Effector memory CD8-positive, alpha-beta T cell (primary cell): Measurements from ENCODE around the gene RIPOR2.

Experiments used
- ATAC-seq: fragments of 150-1000 bp; cut with Tn5 transposase; replicated peaks from 2 replicates; pipeline ENCODE4 v1.10.0; 2021; ENCODE audit warnings: mild to moderate bottlenecking, moderate library complexity
- DNase-seq, 3 experiments: peaks; one replicate each; pipeline ENCODE4 v3.0.0; 2021
- H3K27ac Mint-ChIP-seq, 2 donors: one replicate each; pipeline ENCODE4 v1.8.0; 2022; ENCODE audit warnings: mild to moderate bottlenecking in 2 of 2, mixed read lengths in 2 of 2, moderate library complexity in 2 of 2
- H3K27me3 Mint-ChIP-seq, 2 donors: one replicate each; pipeline ENCODE4 v1.8.0; 2022; ENCODE audit warnings: mixed read lengths in 2 of 2
- H3K36me3 Mint-ChIP-seq: one replicate; pipeline ENCODE4 v1.8.0; 2022; ENCODE audit warnings: mild to moderate bottlenecking, moderate library complexity, mixed read lengths; ENCODE audit not compliant: insufficient read depth
- H3K4me1 Mint-ChIP-seq, 2 donors: one replicate each; pipeline ENCODE4 v1.8.0; 2022; ENCODE audit warnings: low read depth in 2 of 2, mixed read lengths in 2 of 2
- H3K4me3 Mint-ChIP-seq, 2 donors: one replicate each; pipeline ENCODE4 v1.8.0; 2022; ENCODE audit warnings: mild to moderate bottlenecking in 2 of 2, mixed read lengths in 2 of 2, moderate library complexity in 2 of 2
- H3K9me3 Mint-ChIP-seq, 2 donors: one replicate each; pipeline ENCODE4 v1.8.0; 2022; ENCODE audit warnings: mixed read lengths in 2 of 2

Gene RIPOR2

DNA sequence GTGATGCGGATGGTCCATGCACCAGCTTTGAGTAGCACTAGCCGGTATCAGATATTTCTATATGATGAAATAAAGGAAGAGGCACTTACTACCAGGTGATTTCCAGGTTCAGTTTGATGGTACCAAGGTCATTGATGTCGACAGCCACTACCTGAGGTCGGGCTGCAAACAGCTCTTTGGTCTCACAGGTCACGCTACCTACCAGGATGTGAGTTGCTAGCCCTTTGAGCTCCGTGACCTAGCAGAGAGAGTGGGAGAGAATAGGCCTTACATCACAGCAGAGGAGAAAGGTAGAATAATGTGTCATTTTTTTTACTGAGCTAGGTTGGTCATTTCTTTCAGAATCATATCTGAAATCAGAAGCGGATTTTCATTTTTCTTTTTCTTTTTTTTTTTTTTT, 86.0 kb downstream of the RIPOR2 start:
- no peak for ATAC-seq
- Mint-ChIP-seq H3K4me1 (peaks cover 9 to 23% of the 10 kb centered on the region in 2 donors), H3K9me3 (no peaks in the 10 kb centered on the region), H3K27ac (peak overlapping the region; percentile 75 to 83), H3K36me3 (peaks cover 100% of the 10 kb centered on the region), H3K27me3 (no peaks in the 10 kb centered on the region), H3K4me3 (no peak overlapping the region)
- DNase-seq, result no peak

DNA sequence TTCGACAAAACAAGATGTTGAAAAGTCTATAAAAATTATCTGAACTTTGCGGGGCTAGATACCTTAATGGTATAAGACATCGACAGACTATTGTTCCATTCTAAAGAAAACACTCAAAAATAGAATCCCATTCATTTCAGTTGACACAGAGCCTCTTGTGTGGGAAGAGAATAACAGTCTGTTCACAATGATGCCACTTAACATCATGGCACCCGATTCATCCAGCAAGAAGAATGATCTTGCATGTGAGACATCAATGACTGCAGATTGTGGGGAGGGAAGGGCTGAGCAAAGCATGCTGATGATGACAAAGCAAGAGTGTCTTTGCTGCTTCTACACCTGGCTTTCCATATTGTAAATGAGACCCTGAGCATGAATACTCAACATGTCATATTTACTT, 87.3 kb downstream of the RIPOR2 start:
- Mint-ChIP-seq H3K4me1 (peaks cover 9 to 23% of the 10 kb centered on the region in 2 donors), H3K4me3 (no peak overlapping the region), H3K36me3 (peaks cover 100% of the 10 kb centered on the region), H3K27ac (peak overlapping the region; percentile 19 to 83), H3K27me3 (no peaks in the 10 kb centered on the region), H3K9me3 (no peaks in the 10 kb centered on the region)
- ATAC-seq (no peak), DNase-seq (no peak)

DNA sequence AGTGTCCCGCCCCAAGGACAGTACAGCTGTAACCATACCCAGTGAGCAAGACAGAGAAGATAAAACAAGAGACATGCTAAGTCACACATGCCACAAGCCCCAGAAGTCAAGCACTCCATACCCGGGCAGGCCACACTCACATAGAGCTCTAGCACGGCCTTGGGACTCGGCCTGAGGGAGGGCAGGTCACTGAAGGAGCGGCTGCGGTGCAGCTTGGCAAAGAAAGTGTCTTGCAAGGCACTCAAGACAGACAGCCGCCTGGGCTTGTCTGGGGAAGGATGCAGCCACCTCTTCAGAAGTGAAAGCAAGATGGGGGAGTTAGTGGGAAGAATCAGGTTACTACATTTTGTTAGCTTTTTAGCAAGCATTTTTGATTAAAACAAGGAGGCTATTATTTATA, 88.4 kb downstream of the RIPOR2 start:
- peaks cover 100% of the 10 kb centered on the region for H3K36me3 Mint-ChIP-seq
- H3K27ac Mint-ChIP-seq, result peak overlapping the region; percentile 66 to 83
- peaks cover 7 to 23% of the 10 kb centered on the region in 2 donors for H3K4me1 Mint-ChIP-seq
- DNase-seq (no peak), ATAC-seq (no peak)
- H3K9me3 Mint-ChIP-seq, result no peaks in the 10 kb centered on the region
- H3K4me3 Mint-ChIP-seq, result no peak overlapping the region
- no peaks in the 10 kb centered on the region for H3K27me3 Mint-ChIP-seq

DNA sequence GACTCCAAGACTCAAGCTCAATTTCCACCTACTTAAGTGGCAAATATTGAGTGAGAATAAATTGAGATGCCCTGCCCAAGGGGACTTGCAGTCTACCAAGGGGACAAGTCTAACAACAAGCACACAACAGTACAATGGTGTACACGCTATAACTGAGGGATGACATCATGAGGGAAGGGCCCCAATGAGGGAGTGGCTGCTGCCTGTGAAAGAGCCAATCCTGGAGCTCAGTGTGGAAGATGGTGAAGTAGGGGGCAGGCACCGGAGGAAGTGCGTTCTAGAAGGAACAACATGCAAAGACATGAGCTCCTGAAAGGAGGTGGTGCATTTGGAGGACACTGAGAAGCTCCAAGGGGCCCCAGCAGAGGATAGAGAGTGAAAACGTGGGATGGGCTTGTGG, 90.2 kb downstream of the RIPOR2 start:
- Mint-ChIP-seq H3K4me1 (peaks cover 16 to 22% of the 10 kb centered on the region in 2 donors), H3K27ac (peak overlapping the region; percentile 47 to 86), H3K9me3 (no peaks in the 10 kb centered on the region), H3K27me3 (no peaks in the 10 kb centered on the region), H3K4me3 (peak overlapping the region in 1 of 2 donors; percentile 7), H3K36me3 (peaks cover 100% of the 10 kb centered on the region)
- DNase-seq, result no peak
- ATAC-seq, result no peak

DNA sequence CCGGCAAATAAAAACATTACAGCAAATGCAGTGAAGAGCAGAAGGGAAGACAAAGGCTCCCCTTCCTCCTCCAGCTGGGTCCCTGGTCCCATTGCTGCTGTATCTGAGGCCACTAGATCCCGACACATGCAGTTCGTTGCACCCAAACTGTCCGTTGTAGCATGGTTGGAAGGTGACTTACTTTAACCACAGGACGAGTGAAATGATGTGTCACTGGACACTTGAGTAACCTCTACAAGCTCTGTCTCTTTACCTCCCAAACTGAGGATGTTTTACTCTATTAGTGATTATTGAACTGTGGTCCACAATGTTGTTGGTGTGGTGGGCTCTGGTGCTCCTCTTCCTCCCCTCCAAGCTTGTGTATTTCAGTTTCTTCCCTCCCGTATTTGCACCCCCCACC, 90.9 kb downstream of the RIPOR2 start:
- no peak for DNase-seq
- Mint-ChIP-seq H3K4me1 (peaks cover 22 to 27% of the 10 kb centered on the region in 2 donors), H3K36me3 (peaks cover 100% of the 10 kb centered on the region), H3K9me3 (no peaks in the 10 kb centered on the region), H3K27me3 (no peaks in the 10 kb centered on the region), H3K4me3 (no peak overlapping the region), H3K27ac (peak overlapping the region in 1 of 2 donors; percentile 47)
- ATAC-seq, result no peak

DNA sequence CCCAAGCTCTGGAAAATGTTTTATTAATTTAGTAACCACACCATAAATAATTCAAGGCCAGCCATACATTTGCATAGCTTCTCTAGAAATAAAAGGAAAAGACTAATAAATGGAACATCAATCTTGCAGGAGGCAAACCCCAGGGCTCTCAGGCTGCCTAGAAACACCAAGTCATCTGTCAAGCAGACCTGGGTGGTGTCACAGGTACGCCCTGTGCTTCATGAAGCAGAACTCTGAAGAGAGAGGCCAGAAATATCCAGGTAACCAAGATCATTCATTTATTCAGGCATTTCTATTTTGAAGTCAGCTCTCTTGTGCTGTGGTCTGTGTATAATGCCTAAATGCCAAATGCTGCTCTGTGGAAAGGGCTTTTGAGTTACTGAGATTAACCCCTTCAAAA, 91.7 kb downstream of the RIPOR2 start:
- Mint-ChIP-seq H3K36me3 (peaks cover 100% of the 10 kb centered on the region), H3K4me1 (peaks cover 24% of the 10 kb centered on the region in 2 donors), H3K9me3 (no peaks in the 10 kb centered on the region), H3K27me3 (no peaks in the 10 kb centered on the region), H3K27ac (peak overlapping the region; percentile 72 to 86), H3K4me3 (no peak overlapping the region)
- DNase-seq (no peak), ATAC-seq (no peak)

DNA sequence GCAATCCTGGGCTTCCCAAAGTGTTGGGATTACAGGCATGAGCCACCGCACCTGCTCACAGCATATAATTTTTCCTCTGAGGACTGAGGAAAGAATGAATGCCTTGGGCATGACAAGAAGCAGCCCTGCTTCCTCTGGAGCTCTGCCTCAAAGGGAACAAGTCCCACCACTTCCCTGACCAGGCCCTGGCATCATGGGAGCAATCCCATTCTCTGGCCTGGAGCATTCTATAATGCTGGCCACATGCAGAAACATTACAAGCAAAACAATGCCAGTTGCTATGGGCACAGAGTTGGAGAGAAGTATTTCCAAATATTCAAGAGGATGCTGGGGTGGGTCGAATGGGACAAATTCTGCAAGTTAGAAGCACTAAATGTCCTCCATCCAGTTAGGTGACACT, 95.6 kb downstream of the RIPOR2 start:
- no peaks in the 10 kb centered on the region for H3K27me3 Mint-ChIP-seq
- H3K4me3 Mint-ChIP-seq, result no peak overlapping the region
- H3K27ac Mint-ChIP-seq, result peak overlapping the region; percentile 79 to 80
- H3K36me3 Mint-ChIP-seq, result peaks cover 89% of the 10 kb centered on the region
- no peaks in the 10 kb centered on the region for H3K9me3 Mint-ChIP-seq
- ATAC-seq (no peak), DNase-seq (no peak)
- peaks cover 22% of the 10 kb centered on the region in 2 donors for H3K4me1 Mint-ChIP-seq

DNA sequence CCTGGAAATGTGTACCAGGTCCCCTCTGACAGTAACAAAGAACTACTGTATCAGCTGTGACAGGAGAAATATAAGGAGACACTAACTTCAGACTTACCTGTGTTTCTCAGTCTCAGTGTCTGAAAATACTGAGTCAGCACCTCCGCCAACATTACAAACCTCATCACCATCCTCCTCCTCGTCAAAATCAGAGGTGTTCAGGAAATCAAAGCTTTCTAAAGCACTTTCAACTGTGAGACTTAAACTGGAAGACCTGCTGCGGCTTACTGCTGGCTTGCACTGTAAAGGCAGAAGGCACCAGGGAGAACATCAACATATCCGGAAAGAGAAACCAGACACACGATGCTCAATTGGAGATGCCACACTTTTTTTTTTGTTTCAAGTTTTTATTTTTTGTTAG, 96.8 kb downstream of the RIPOR2 start:
- Mint-ChIP-seq H3K27me3 (no peaks in the 10 kb centered on the region), H3K36me3 (peaks cover 89% of the 10 kb centered on the region), H3K4me1 (peaks cover 24 to 26% of the 10 kb centered on the region in 2 donors), H3K27ac (peak overlapping the region in 1 of 2 donors; percentile 80), H3K9me3 (no peaks in the 10 kb centered on the region), H3K4me3 (no peak overlapping the region)
- ATAC-seq (no peak), DNase-seq (no peak)

DNA sequence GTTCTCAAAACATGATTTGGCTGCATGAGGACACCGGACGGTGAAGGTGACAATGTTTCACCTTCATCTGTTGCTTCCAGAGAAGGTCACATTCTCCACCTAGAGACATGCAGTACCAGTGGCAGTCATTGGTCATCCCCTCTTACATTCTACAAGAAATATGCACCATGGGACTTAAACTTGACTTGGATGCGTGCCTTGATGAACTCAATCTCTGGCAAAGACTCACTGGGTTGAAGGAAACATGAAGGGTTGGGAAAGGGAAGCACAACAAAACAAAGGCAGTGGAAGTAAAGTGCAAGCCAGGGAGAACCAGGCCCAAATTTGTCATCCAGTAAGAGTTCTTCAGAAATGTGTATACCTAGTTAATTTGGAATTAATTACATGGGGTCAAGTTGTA, 97.7 kb downstream of the RIPOR2 start:
- Mint-ChIP-seq H3K27me3 (no peaks in the 10 kb centered on the region), H3K36me3 (peaks cover 89% of the 10 kb centered on the region), H3K9me3 (no peaks in the 10 kb centered on the region), H3K4me1 (peaks cover 25 to 33% of the 10 kb centered on the region in 2 donors), H3K4me3 (no peak overlapping the region), H3K27ac (peak overlapping the region; percentile 80 to 83)
- ATAC-seq (no peak), DNase-seq (no peak)

DNA sequence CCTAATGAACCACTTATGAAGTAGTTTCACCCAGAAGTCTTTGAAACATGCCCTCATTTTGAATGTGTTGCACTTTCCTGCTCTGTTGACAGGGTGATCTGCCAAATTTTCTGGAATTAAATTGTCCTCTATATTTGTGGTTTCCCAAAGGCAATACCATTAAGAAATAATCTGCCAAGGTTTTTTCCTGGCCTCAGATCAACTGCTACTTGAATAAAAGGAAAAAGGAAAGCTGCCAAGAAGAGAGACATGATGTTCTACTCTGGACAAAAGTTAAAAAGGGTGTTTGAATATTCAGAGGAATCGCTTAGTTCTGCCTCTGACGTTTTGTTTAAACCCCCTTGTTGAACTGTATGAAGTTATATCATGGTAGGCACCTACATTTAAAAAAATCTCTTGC, 99.7 kb downstream of the RIPOR2 start:
- ATAC-seq (no peak), DNase-seq (no peak)
- Mint-ChIP-seq H3K4me1 (peaks cover 22 to 35% of the 10 kb centered on the region in 2 donors), H3K4me3 (no peak overlapping the region), H3K27ac (peak overlapping the region; percentile 80 to 87), H3K36me3 (peaks cover 89% of the 10 kb centered on the region), H3K9me3 (no peaks in the 10 kb centered on the region), H3K27me3 (no peaks in the 10 kb centered on the region)

DNA sequence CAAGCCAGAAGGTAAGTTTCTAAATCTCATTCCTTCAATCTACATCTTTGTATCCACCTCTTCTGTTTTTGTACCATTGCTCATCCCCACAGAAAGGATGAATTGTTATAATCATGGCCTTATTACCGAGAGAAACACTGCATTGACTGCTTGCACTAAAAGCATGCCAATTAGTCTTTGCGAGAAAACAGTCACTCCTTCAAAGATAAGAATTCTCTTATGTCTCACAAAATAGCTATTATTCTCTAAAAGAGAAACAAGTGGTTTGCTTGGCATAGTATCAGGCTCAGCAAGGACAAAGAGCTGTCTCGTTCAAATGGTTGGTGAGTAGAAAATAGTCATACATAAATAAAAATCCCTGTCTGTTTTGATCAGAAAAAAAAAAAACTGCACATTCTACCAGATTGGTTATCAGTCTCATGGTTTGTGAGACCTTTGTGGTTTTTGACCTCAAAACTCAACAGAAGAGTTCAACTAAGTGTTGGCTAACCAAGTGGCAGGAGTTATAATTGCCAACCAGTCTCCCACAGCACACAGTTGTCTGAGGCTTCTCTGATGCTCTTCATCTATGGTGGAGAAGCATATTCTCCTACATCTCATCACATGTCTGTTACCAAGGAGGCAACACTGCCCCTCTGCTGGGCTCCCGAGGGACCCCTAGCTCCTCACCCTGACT, 101.9 kb downstream of the RIPOR2 start:
- H3K27me3 Mint-ChIP-seq, result no peaks in the 10 kb centered on the region
- H3K4me3 Mint-ChIP-seq, result peak overlapping the region in 1 of 2 donors; percentile 46
- peaks cover 89% of the 10 kb centered on the region for H3K36me3 Mint-ChIP-seq
- ATAC-seq, result no peak
- DNase-seq, result no peak
- H3K9me3 Mint-ChIP-seq, result no peaks in the 10 kb centered on the region
- H3K27ac Mint-ChIP-seq, result peak overlapping the region; percentile 87 to 89
- H3K4me1 Mint-ChIP-seq, result peaks cover 13 to 29% of the 10 kb centered on the region in 2 donors

DNA sequence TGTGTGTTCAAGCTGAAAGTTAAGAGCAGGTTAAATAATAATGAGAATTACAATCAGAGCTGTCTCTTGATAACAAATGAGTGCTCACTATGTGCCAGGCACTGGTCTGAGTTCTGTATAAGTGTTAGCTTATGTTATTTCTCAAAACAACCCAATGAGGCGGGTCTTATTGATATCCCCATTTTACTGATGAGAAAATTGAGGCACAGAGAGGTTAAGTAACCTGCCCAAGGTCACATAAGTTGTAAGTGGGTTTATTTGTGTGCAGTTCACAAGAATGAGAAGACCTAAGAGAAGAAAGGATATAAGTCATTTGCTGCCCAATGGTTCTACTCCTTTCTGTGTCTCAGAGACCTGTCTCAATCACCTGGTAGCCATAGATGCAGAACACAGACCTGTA, 103.0 kb downstream of the RIPOR2 start:
- H3K36me3 Mint-ChIP-seq, result peaks cover 89% of the 10 kb centered on the region
- DNase-seq (no peak), ATAC-seq (no peak)
- peak overlapping the region in 1 of 2 donors; percentile 94 for H3K27ac Mint-ChIP-seq
- no peaks in the 10 kb centered on the region for H3K27me3 Mint-ChIP-seq
- H3K4me1 Mint-ChIP-seq, result peaks cover 11 to 27% of the 10 kb centered on the region in 2 donors
- H3K4me3 Mint-ChIP-seq, result no peak overlapping the region
- no peaks in the 10 kb centered on the region for H3K9me3 Mint-ChIP-seq

DNA sequence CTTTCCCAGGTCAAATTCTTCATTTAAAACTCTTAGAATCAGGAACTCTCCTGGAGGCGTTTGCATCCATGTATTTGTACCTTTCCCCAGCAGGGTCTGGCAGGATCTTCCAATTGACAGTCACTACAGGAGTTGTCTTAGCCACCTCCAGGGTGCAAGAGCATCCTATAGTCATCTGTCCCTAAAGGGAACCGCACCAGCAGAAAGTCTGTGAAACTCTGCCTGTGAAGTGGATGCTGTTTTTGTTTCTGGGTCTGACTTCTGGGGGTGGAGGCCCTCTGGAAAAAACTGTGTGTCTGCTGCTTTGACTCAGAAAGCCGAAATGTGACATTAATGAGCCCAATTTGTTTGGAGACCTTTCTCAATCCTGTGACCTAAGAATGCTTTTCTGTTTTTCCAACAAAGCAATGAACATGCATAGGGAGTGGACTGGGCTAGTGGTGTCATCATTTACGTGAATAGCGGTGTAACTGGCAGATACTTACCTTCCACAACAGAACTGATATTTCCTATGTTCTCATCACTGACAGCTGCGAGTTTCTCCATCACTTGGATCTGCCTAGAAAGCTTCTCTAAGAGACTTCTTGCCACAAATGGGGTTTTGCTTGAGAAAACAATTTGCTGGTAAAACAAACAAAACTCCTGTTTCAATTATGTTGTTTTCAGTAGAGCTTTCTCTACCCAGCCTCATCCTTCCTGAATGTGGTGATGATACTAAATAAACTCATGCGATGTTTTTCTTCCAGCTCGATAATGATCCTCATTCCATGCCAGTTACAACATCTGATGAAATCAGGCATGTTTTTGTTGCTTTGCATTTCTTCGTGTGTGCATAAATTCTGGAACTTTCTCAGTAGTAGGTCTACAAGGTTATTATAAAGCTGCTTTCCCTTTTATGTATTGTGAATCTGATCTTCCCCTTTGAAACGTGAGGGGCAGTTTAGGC, 103.7 kb downstream of the RIPOR2 start:
- Mint-ChIP-seq H3K27me3 (no peaks in the 10 kb centered on the region), H3K27ac (peak overlapping the region; percentile 66 to 94), H3K4me3 (no peak overlapping the region), H3K36me3 (peaks cover 90% of the 10 kb centered on the region), H3K4me1 (peaks cover 18 to 32% of the 10 kb centered on the region in 2 donors), H3K9me3 (no peaks in the 10 kb centered on the region)
- DNase-seq (no peak), ATAC-seq (no peak)

DNA sequence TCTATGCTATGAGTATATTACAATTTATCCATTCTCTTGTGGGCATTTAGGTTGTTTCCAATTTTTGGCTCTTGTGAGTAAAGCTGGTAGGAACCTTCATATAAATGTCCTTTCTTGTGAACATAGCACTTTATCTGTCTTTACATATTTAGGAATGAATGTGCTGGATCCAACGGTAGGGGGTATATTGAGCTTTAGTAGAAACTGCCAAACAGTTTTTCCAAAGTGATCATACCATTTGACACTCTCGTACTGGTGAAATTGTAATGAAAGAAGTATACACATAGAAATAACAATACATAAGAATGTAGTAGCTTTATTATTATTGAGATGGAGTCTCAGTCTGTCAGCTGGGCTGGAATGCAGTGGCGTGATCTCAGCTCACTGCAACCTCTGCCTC, 106.1 kb downstream of the RIPOR2 start:
- H3K4me1 Mint-ChIP-seq, result peaks cover 20 to 38% of the 10 kb centered on the region in 2 donors
- H3K27ac Mint-ChIP-seq, result peak overlapping the region in 1 of 2 donors; percentile 26
- H3K4me3 Mint-ChIP-seq, result no peak overlapping the region

More for the DNA sequence above, 106.1 kb downstream of the RIPOR2 start:
- ATAC-seq (no peak), DNase-seq (no peak)
- Mint-ChIP-seq H3K27me3 (no peaks in the 10 kb centered on the region), H3K36me3 (peaks cover 100% of the 10 kb centered on the region), H3K9me3 (no peaks in the 10 kb centered on the region)
